Activated B cell treated with CpG ODN at 0.5 μM for 24 hours (primary cell): ENCODE data around the gene TENT5A. TPM values are rescaled to one million over a fixed set of nuclear protein-coding genes. Genes with fewer than 3 reads are reported as not detected.

Source experiments
- ATAC-seq: fragments of 200-7000 bp; cut with Tn5 transposase; one replicate; pipeline ENCODE4 v1.10.0; 2021; ENCODE audit warnings: low read depth, mild to moderate bottlenecking, moderate library complexity
- CTCF ChIA-PET: fragments of 350-600 bp; sonication (Branson Sonifier 250); formaldehyde crosslinking; loops from one replicate; lab custom pipeline; 2021; ENCODE audit warnings: antibody characterized with exemption; lab: Charles Lee
- POLR2A ChIA-PET: fragments of 350-600 bp; sonication (Branson Sonifier 250); formaldehyde crosslinking; loops from one replicate; lab custom pipeline; 2021; ENCODE audit warnings: antibody characterized with exemption; lab: Charles Lee
- DNase-seq: peaks from one replicate; pipeline ENCODE4 v3.0.0; 2022
- H3K27ac Mint-ChIP-seq: one replicate; pipeline ENCODE4 v1.8.0; 2020; ENCODE audit warnings: mixed read lengths
- H3K27me3 Mint-ChIP-seq: one replicate; pipeline ENCODE4 v1.8.0; 2021; ENCODE audit warnings: mixed read lengths
- H3K36me3 Mint-ChIP-seq: one replicate; pipeline ENCODE4 v1.8.0; 2021; ENCODE audit warnings: low read depth, mixed read lengths
- H3K4me1 Mint-ChIP-seq: one replicate; pipeline ENCODE4 v1.8.0; 2021; ENCODE audit warnings: mixed read lengths
- H3K4me3 Mint-ChIP-seq: one replicate; pipeline ENCODE4 v1.8.0; 2020; ENCODE audit warnings: mild to moderate bottlenecking, mixed read lengths
- H3K9me3 Mint-ChIP-seq: one replicate; pipeline ENCODE4 v1.8.0; 2020; ENCODE audit warnings: mixed read lengths
- intact Hi-C: fragments of 100-400 bp; cut with micrococcal nuclease; formaldehyde crosslinking; loops from one replicate; pipeline ENCODE4 v1.15.1; 2024
- total RNA-seq: library from RNA; stranded (reverse); gene quantifications from 2 replicates; pipeline ENCODE4 v1.2.3, GENCODE V29; 2022
- TF ChIP-seq, protein P1 (sequence below): fragments of 200-600 bp; IDR thresholded peaks from one replicate; pipeline ENCODE4 v1.8.0; 2022; ENCODE audit warnings: antibody characterized with exemption, mild to moderate bottlenecking

The TENT5A gene
- total RNA-seq, 1 donor from 2014 or later = 7.5 TPM

DNA sequence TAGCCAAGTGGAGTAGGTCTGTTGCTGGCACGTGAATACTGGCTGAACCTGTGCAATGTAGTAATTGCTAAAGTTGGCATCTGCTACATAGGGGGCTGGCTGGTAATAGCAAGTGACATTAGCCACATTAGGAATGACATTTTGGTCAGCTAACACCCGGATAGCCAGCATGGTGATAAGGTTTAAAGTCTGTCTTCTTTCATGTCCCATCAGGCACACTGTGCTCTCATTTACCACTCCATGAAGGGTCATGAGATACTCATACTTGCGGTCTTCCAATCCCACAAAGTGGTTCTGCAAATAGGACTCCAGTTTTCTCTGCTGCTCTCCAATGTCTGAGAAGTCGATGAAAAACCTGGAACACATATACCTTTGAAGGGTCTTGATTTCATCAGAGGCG lies 2.8 kb downstream of the TENT5A start:
- CTCF ChIA-PET = no interaction called here
- H3K9me3 Mint-ChIP-seq = no peaks in the 10 kb centered on the region

DNA sequence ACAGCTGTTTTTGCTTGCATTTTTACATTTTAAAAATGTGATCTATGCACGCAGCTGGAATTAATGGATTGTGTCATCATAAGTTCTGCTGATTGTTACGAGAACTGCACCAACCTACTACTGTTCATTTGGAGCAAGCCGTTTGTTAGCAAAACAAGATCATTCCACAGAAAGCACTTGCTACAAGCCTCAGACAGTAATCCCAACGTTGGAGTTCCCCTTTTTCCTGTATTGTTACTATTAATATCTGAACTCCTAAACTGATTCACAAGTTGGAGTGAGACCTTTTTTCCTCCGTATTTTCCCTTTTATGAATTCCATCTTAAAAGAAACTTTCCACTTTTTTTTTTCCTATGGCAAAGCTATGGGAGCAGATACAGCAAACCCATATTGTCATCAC lies 3.5 kb downstream of the TENT5A start:
- Mint-ChIP-seq H3K4me3 (no peak overlapping the region), H3K4me1 (peaks cover 57% of the 10 kb centered on the region), H3K27ac (no peak overlapping the region), H3K9me3 (no peaks in the 10 kb centered on the region), H3K27me3 (peaks cover 2% of the 10 kb centered on the region), H3K36me3 (peaks cover 28% of the 10 kb centered on the region)
- TF ChIP-seq, protein P1, sequence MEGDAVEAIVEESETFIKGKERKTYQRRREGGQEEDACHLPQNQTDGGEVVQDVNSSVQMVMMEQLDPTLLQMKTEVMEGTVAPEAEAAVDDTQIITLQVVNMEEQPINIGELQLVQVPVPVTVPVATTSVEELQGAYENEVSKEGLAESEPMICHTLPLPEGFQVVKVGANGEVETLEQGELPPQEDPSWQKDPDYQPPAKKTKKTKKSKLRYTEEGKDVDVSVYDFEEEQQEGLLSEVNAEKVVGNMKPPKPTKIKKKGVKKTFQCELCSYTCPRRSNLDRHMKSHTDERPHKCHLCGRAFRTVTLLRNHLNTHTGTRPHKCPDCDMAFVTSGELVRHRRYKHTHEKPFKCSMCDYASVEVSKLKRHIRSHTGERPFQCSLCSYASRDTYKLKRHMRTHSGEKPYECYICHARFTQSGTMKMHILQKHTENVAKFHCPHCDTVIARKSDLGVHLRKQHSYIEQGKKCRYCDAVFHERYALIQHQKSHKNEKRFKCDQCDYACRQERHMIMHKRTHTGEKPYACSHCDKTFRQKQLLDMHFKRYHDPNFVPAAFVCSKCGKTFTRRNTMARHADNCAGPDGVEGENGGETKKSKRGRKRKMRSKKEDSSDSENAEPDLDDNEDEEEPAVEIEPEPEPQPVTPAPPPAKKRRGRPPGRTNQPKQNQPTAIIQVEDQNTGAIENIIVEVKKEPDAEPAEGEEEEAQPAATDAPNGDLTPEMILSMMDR = no peak
- ATAC-seq = no peak
- ChIA-PET CTCF (no interaction called here), POLR2A (no interaction called here)
- no peak for DNase-seq
- intact Hi-C loops = no loop called here

More for the DNA sequence above, 2.8 kb downstream of the TENT5A start:
- Mint-ChIP-seq H3K27me3 (peaks cover 2% of the 10 kb centered on the region), H3K27ac (no peak overlapping the region), H3K36me3 (peaks cover 28% of the 10 kb centered on the region), H3K4me1 (peaks cover 54% of the 10 kb centered on the region), H3K4me3 (peak overlapping the region; percentile 96)
- intact Hi-C loops = loop anchor here (5.0 to 10.0 kb wide), 6 partner anchors 147 to 1882 kb away; partner anchors contain the start of genes ELOVL4, PGM3 and RWDD2A
- TF ChIP-seq, protein P1 = no peak
- DNase-seq (no peak), ATAC-seq (no peak)
- POLR2A ChIA-PET = no interaction called here

GRCh38 chr6:81747327-81747726 lies 5.2 kb downstream of the TENT5A start:
- Mint-ChIP-seq H3K27ac (peak overlapping the region; percentile 7), H3K27me3 (peaks cover 2% of the 10 kb centered on the region), H3K36me3 (peaks cover 21% of the 10 kb centered on the region), H3K9me3 (no peaks in the 10 kb centered on the region), H3K4me1 (peaks cover 53% of the 10 kb centered on the region), H3K4me3 (no peak overlapping the region)
- CTCF ChIA-PET = no interaction called here
- intact Hi-C loops = no loop called here
- POLR2A ChIA-PET = no interaction called here
- TF ChIP-seq, protein P1 = no peak
- DNase-seq = no peak
- no peak for ATAC-seq

- Mint-ChIP-seq H3K36me3 (peaks cover 5% of the 10 kb centered on the region), H3K27ac (no peak overlapping the region), H3K27me3 (no peaks in the 10 kb centered on the region), H3K4me3 (no peak overlapping the region), H3K4me1 (peaks cover 27% of the 10 kb centered on the region), H3K9me3 (no peaks in the 10 kb centered on the region)
- TF ChIP-seq, protein P1 = no peak
- POLR2A ChIA-PET = no interaction called here
- ATAC-seq (no peak), DNase-seq (no peak)
- intact Hi-C loops = loop anchor here (1.0 kb wide), 1 partner anchor 8 kb away; the partner anchor contains the start of gene TENT5A
- CTCF ChIA-PET = interaction anchor here (1.4 kb wide), 1 partner anchor 9 kb away, joined by 3 read pairs; no protein-coding TSS in a partner anchor
These were observed 8.3 kb downstream of the TENT5A start for GRCh38 chr6:81744131-81744530.

DNA sequence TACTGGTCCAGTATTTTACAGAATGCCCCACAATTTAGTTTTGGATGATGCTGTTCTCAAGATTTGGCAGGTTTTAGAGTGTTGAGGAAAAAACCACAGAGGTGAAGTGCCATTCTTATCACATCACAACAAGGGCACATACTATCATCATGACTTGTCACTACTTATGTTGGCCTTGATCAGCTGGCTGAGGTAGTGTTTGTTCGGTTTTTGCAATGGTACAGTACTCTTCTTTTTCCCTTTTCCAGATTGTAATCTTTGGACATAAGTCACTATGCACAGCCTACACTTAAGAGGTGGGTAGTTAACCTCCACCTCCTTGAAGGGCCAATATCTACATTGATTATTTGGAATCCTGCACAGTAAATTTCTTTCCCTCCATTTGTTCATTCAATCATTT lies 8.8 kb downstream of the TENT5A start:
- intact Hi-C loops = loop anchor here (1.0 kb wide), 1 partner anchor 9 kb away; the partner anchor contains the start of gene TENT5A
- Mint-ChIP-seq H3K27me3 (no peaks in the 10 kb centered on the region), H3K9me3 (no peaks in the 10 kb centered on the region), H3K27ac (no peak overlapping the region), H3K4me1 (peaks cover 23% of the 10 kb centered on the region), H3K4me3 (no peak overlapping the region), H3K36me3 (peaks cover 3% of the 10 kb centered on the region)
- DNase-seq (no peak), ATAC-seq (no peak)
- ChIA-PET POLR2A (no interaction called here), CTCF (no interaction called here)
- TF ChIP-seq, protein P1 = no peak
